ENCODE data around the gene MCC.

DNA sequence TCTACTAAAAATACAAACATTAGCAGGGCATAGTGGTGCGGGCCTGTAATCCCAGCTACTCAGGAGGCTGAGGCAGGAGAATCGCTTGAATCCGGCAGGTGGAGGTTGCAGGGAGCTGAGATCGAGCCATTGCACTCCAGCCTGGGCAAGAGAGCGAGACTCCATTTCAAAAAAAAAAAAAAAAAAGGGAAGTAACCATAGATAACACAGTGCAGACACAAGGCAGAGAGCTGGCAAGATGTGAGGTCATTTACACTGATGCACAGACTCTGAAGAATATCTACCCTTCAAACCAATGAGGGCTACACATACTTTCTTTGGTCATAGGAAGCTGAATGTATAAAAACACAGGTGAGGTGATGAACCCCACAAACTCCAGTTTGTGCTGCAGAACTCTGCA, 379.8 kb downstream of the MCC start:
- TF ChIP-seq ZEB2 (tag by site-specific recombination; IDR thresholded peaks at IDR 0.05): no peak
- no peak for TF ChIP-seq ZNF530 (tag by site-specific recombination; IDR thresholded peaks at IDR 0.05; ENCODE audit: low read depth)
- TF ChIP-seq, protein P1, sequence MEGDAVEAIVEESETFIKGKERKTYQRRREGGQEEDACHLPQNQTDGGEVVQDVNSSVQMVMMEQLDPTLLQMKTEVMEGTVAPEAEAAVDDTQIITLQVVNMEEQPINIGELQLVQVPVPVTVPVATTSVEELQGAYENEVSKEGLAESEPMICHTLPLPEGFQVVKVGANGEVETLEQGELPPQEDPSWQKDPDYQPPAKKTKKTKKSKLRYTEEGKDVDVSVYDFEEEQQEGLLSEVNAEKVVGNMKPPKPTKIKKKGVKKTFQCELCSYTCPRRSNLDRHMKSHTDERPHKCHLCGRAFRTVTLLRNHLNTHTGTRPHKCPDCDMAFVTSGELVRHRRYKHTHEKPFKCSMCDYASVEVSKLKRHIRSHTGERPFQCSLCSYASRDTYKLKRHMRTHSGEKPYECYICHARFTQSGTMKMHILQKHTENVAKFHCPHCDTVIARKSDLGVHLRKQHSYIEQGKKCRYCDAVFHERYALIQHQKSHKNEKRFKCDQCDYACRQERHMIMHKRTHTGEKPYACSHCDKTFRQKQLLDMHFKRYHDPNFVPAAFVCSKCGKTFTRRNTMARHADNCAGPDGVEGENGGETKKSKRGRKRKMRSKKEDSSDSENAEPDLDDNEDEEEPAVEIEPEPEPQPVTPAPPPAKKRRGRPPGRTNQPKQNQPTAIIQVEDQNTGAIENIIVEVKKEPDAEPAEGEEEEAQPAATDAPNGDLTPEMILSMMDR (tag by site-specific recombination; IDR thresholded peaks at IDR 0.05): no peak
- TF ChIP-seq, protein P2, sequence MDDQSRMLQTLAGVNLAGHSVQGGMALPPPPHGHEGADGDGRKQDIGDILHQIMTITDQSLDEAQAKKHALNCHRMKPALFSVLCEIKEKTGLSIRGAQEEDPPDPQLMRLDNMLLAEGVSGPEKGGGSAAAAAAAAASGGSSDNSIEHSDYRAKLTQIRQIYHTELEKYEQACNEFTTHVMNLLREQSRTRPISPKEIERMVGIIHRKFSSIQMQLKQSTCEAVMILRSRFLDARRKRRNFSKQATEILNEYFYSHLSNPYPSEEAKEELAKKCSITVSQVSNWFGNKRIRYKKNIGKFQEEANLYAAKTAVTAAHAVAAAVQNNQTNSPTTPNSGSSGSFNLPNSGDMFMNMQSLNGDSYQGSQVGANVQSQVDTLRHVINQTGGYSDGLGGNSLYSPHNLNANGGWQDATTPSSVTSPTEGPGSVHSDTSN (CRISPR knock-in tag; IDR thresholded peaks at IDR 0.05): no peak
- TF ChIP-seq, protein P3, sequence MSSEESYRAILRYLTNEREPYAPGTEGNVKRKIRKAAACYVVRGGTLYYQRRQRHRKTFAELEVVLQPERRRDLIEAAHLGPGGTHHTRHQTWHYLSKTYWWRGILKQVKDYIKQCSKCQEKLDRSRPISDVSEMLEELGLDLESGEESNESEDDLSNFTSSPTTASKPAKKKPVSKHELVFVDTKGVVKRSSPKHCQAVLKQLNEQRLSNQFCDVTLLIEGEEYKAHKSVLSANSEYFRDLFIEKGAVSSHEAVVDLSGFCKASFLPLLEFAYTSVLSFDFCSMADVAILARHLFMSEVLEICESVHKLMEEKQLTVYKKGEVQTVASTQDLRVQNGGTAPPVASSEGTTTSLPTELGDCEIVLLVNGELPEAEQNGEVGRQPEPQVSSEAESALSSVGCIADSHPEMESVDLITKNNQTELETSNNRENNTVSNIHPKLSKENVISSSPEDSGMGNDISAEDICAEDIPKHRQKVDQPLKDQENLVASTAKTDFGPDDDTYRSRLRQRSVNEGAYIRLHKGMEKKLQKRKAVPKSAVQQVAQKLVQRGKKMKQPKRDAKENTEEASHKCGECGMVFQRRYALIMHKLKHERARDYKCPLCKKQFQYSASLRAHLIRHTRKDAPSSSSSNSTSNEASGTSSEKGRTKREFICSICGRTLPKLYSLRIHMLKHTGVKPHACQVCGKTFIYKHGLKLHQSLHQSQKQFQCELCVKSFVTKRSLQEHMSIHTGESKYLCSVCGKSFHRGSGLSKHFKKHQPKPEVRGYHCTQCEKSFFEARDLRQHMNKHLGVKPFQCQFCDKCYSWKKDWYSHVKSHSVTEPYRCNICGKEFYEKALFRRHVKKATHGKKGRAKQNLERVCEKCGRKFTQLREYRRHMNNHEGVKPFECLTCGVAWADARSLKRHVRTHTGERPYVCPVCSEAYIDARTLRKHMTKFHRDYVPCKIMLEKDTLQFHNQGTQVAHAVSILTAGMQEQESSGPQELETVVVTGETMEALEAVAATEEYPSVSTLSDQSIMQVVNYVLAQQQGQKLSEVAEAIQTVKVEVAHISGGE (tag by site-specific recombination; conservative IDR thresholded peaks at IDR 0.05; ENCODE audit: low read depth): no peak
- no peak for TF ChIP-seq HOXC10 (CRISPR knock-in tag; IDR thresholded peaks at IDR 0.05)
- no peak for TF ChIP-seq ZNF596 (tag by site-specific recombination; IDR thresholded peaks at IDR 0.05)
- no peak for TF ChIP-seq ZNF785 (tag by site-specific recombination; IDR thresholded peaks at IDR 0.05)
- TF ChIP-seq ZFP37 (tag by site-specific recombination; IDR thresholded peaks at IDR 0.05): no peak
- no peak for TF ChIP-seq ZNF274 (IDR thresholded peaks at IDR 0.05; ENCODE audit: low read length)
- no peak for TF ChIP-seq ZNF274 (tag by site-specific recombination; IDR thresholded peaks at IDR 0.05; ENCODE audit: borderline replicate concordance)
